GM12892 (cell line): ENCODE measurements around the gene CFAP65.

Experiments
- POLR2A ChIP-seq: IDR thresholded peaks from 2 replicates; pipeline ENCODE4 v1.6.1; 2011; ENCODE audit warnings: low read depth, low read length, control low read depth
- POLR2AphosphoS5 ChIP-seq: IDR thresholded peaks from 2 replicates; pipeline ENCODE4 v1.6.1; 2011; ENCODE audit warnings: low read depth, low read length, control low read depth

DNA sequence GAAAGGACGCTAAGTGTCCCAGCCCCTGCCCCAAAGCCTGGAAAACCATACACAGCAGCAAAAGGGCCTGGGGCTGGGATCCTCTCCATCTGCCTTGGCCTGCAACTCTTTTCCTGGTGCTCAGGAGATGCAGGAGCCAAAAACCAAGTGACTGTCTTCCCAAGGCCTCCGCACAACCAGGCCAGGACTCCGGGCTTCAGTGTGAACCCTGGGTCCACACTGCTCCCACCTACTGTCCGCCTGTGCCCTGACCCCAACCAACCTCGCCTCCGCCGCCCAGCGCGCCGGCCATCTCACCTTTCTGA is 57.4 kb downstream of the CFAP65 start:
- TF ChIP-seq POLR2A (no peak), POLR2AphosphoS5 (no peak)
